ENCODE measurements around the gene P4HA2.

Gene P4HA2

DNA sequence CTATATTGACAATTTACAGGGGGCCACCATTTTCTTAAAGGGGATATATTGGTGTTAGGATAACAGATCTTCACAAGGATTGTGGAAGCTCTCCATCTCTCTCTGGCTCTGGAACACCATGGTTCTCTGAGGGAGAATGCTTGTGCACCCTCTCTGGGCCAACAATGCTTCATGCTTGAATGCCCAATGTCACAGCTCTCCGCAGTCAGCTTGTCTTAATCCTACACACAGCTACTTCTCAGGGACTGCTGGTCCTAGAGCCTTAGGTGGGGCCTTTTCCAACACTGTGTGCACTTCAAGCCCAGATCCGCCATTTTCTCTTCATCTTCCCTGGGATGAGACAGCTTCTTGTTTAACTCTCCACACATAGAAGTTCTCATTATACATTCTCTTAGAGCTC, 22.9 kb upstream of the P4HA2 start:
- no peak for DNase-seq (ENCODE audit: low spot score)

DNA sequence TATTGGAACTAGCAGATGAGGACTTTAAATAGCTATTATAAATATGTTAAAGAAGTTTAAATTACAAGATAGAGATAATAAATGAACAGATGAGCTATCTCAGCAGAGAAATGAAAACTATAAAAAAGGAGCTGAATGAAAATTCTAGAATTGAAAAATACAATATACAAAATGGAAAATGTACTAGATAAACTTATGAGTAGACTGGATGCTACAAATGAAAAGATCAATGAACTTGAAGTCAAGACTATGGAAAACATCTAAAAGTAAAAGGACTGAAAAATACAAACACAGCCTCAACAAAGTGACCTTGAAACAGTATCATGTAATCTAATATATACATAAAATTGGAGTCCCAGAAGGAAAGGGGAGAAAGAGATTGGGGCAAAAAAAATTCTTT, 19.2 kb upstream of the P4HA2 start:
- no peak for DNase-seq (ENCODE audit: low spot score)

DNA sequence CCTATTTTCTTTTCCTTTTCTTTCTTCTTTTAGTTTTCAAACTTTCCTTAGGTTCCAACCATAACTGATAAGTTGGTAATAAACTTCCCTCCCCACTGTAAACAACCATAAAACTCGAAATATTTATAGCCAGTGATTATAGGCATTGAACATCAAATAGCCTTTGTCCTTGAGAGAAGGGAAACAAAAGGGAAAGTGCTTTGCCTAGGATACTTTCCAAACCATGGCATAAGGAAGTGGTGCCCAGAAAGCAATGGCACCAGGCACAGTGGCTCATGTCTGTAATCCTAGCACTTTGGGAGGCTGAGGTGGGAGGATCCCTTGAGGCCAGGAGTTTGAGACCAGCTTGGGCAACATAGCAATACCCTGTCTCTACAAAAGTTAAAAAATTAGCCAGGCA, 17.9 kb upstream of the P4HA2 start:
- DNase-seq (ENCODE audit: low spot score), result no peak

DNA sequence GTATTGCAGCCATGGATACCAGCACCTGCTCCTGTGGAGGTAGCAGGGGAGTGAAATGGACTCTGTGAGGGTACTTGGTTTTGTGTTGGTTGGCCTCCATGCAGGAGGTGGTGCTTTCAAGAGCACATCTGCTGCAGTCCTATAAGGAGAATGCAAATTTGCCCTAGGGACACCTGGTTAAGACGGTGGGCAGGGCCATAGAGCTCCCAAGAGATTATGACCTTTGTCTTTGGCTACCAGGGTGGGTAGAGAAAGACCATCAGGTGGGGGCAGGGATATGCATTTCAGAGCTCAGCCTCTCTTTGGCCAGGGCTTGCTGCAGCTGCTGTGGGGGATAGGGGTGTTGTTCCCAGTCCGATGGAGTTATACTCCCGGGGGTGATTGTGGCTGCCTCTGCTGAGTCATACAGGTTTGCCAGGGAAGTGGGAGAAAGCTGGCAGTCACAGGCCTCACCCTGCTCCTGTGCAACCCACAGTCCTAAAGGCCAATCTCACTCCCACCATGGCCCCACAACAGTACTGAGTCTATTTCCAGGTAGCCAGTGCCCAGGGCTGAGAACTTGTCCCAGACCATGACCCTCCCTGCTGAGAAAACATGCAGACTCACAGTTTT, 15.8 kb upstream of the P4HA2 start:
- no peak for DNase-seq (ENCODE audit: low spot score)

DNA sequence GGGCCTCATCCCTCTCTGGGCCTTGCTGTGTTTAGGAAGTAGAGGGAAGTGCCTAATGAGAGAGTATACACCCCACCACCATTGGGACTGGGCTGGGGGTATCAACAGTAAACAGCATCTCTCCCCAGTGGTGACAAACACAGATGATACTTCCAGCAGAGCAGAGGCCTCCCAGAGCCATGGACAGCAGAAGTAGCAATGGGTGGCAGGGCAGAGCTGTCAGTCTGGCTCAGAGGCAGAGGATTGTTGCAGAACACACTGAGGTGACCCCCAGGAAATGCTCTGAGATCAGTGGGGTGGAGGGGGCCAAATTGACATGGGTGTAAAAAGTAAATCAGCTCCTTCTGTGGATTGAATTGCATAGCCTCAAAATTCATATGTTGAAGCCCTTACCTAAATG, 12.1 kb upstream of the P4HA2 start:
- DNase-seq (ENCODE audit: low spot score), result no peak

DNA sequence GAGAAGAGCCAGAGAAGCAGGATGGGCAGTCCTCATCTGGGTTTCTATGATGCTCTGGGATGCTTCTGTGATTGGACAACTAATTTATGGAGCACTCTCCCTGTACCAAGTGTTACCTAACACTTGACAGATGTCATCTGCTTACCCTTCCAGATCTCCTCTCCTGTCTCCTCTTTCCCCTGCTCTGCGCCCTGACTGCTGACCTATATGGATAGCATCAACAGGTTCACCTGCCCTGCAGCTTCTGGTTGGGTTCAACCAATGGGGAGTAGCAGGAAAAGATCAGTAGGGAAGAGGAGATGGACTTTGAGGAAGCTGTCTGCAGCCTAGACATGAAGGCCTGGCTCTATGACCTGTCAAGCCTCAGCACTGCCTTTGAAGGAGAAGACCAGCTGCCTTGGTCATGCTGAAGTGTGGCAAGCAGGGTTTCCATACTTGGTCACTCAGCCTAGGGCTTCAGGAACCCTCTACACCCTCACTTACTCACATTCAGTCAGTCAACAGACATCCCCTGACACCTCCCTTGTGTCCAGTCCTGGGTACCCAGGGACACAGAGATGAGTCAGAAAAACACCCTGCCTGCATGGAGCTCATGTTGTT, 11.3 kb upstream of the P4HA2 start:
- DNase-seq (ENCODE audit: low spot score), result no peak

DNA sequence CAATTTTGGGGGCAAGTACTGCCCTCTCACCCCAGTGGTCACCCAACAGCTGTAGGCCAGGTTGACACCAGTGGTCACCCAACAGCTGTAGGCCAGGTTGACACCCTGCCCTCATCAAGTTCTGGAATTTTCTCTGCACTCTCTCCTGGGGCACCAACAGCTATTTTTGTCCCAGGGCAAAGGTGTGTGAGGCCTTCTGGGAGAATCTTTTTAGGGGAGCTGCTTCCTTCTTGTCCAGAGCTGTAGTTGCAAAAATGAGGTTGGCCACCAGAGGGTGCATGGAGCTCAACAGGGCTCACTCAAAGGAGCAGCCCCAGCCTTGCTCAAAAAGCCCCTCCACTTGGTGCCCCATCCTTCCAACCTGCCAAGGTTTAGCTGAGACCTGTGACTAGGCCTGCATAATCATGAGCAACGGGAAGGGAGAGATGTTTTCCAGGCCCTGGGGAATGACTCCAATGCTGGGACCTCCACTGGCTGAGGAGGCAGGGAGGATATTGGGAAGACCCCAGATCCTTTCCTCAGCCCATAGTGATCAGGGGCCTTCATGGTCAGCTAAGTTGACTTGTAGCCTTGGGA, 10.6 kb upstream of the P4HA2 start:
- peak; percentile 41 for DNase-seq (ENCODE audit: low spot score)

DNA sequence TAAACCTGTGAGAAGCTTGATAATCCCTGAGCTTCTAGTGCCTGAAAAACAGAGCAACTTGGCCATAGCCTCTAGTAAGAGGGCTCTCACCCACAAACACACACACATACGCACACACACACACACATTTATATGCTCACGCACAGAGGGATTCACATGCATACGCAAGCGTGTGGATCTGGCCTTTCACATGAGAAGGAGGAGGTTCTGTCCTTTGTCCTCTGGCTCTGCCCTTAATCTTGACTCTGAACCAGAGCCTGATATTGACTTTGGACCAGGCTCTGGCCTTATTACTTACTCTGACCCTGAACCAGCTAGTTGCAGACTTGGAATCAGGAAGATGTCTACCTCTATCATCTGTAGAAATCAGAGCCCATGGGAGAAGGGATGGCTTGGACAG, 10.0 kb upstream of the P4HA2 start:
- DNase-seq (ENCODE audit: low spot score), result no peak

DNA sequence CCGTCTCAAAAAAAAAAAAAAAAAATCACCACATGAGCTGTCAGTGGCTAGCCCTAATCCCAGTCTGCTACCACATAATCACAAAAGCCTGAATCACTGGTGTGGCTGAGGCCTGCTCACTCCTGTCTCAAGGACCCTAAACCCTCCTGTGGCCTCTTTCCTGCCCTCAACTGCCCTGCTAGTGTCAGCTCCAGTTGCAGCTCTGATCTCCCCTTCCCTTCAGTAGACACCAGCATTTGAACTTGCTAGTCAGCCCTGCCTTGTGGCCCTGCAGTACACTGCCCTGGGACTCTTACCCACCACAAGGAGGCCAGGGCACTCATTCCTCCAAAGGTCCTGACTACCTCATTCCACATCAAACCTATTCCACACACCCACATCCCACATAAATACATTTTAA, 9.5 kb upstream of the P4HA2 start:
- DNase-seq (ENCODE audit: low spot score), result no peak

DNA sequence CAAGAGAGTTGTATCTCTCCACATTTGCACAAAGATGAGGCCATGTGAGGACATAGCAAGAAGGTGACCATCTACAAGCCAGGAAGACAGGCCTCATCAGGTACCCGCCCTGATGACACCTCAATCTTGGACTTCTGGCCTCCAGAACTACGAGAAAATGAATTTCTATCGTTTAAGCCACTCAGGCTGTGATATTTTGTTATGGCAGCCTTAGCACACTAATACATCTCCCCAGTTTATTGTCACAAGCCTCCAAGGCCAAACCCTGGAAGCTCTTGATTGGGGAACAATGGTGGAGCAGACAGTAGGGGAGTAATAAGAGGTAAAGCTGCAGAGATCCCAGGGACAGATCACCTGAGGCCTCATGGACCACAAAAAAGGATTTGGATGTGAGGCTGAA, 7.7 kb upstream of the P4HA2 start:
- no peak for DNase-seq (ENCODE audit: low spot score)

DNA sequence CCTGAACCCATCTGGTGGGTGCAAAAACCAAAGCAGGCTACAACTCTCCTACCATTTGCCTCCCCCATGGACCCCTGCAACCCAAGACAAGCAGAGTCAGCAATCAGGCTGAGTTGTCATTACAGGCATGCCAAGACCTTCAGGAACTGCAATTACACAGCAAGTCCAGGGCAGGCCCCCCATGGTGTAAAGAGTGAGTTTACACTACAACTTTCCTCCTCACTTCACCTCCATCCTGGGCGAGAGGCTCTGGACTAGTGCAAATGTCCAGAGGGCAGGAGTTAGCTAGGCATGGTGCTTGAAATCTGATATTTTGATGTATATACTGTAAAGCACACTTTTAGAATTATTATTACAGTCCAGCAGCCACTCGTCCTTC, 7.0 kb upstream of the P4HA2 start:
- DNase-seq (ENCODE audit: low spot score), result no peak

DNA sequence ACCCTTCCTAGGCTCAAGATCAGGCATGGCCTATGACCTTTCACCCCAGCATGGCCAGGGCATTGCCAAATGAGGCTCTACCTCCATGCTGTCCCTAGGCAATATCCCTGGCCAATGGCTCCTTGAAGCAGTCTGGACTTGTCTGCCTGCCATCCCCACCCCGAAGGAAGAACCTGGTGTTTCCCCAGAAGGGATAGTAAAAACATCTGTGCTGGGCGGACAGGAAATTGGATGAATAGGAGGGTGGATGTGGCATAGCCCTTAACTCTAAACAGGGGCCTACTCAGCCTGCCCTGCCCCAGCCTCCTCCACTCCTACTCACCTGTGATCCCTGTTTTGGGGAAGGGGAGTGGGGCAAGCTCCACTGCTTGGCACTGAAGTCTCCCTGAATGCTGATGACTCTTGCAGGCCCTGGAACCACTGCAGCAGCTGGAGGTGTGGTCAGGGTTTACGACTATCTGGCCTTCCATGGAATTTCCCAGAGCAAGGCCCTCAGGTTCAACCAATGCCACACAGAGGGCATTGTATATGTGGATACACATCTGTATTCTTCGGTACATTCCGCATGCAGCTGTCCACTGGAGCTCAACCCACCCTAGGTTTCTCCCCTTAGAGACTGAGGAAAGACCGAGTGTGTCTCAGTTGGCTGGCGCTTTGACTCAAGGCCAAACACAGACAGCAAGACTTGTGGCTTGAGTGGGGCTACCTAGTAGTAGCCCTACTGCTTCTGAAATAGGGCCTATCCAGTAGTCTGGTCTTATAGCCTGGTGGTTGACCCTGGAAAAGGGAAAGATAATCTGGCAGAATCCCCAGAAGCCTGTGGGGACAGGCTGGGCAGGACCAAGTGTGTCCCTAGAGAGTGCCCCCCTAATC, 6.4 kb upstream of the P4HA2 start:
- no peak for DNase-seq (ENCODE audit: low spot score)

DNA sequence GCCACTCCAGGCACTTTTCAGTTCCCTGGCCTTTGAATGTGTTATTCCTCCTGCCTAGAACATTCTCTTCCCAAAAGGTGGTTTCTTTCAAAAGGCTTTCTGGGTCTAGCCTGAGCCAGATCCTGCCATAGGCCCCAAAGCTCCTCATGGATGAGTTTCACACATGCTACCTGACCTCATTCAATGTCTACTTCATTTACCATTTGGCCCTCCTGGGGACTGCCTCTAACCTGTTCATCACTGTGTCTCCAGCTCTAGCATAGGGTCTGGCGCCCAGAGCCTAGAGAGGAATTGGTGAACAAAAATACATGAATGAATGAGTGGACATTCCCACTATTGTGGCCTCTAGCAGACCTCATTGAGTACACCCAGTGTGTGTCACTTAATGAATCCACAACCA, 5.4 kb upstream of the P4HA2 start:
- no peak for DNase-seq (ENCODE audit: low spot score)

DNA sequence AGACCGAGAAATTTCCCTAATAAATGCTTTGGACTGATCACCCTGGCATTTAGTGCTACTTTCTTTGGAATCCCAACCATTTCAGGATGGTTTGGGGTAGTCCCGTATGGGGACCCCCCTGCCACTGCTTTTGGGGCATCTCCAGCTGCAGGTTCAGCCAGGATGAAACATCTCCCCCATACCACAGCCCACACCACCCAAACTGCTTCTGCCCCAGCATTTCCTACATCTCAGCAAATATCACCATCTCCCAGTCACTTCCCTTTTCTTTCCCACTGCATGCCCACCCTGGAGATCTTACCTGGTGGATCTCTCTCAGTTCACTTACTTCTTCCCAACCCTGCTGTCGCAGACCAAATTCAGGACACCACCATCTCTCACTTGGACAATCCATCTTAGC, 4.8 kb upstream of the P4HA2 start:
- no peak for DNase-seq (ENCODE audit: low spot score)

DNA sequence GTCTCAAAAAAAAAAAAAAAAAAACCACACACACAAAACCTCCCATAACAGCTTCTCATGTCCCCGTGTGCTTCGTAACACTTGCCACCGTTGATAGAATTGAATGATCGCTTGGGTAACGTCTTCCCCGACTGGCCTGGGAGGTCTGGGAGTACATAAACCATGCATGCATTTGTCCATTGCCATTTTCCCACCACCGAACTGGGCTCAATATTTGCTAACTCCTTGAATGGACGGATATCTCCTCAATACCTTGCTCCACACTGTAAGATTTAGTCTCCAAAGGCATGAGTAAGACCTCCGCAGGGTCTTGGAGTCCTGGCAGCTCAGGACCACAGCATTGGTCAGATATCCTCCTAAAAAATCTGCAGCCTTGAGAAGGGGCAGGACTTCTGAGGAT, 3.2 kb upstream of the P4HA2 start:
- DNase-seq (ENCODE audit: low spot score), result no peak

DNA sequence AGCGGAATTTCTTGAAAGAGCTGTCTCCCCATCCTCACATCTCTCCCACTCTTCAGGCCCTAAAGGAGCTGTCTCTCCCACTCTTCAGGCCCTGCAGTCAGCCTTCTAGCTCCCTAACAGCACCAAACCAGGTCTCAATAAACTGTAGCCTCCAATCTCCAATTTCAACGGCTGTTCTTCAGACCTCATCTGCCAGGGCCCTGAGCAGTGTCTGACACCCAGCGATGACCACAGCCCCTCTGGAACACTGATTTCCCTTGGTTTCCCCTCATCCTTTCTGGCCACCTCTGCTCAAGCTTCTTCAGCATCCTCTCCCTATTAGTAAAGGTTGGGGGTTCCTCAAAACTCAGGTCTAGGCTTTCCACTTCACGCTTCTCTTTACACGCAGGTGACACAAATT, 1.6 kb upstream of the P4HA2 start:
- DNase-seq (ENCODE audit: low spot score), result no peak

DNA sequence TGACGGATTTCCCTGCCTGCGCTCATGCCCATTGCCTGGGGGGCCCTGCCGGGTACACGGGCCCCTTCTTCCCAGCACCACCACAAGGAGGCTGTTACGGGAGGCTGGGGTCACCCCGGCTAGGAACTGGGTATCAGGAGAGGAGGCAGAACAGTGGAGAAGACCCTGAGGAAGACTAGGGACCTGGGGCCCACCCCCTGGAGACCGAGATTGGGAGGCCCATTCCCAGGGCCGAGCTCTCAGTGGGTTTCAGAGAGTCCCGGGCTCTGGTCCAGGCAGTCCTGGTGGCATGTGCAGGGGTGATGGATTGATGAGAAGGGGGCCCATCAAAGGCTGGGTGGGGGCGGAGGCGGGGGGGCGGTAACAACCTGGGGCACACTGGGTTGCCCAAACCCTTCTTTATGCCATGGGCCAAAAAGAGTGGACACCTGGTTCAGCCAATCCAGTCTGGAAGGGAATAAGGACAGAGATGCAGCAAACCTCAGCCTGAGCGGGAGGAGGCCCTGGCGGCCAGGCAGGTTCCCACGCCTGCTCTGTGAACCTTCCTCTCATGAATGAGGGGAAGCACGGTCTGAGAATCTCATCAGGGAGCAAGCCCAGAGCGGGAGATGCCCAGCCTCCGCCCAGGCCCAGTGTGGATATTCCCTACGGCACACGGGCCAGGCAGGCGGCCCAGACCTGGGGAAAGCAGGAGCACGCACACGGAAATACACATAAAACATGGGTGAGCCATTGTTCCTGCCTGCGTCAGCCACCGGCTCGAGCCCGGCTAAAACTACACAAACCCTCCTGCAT, 785 bp upstream of the P4HA2 start:
- no peak for DNase-seq (ENCODE audit: low spot score)

DNA sequence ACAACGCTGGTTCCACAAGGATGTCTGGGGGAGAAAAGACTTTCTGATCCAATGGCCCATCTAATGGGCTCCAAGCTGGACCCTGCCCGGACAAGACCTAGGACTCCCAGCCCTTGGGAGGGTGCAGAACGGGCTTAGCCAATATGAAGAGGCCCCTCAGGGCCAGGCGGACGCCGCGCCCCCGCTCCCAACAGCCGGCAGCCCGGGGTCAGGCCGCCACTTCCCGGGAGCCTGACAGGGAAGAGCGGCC, 493 bp downstream of the P4HA2 start:
- DNase-seq (ENCODE audit: low spot score), result no peak

DNA sequence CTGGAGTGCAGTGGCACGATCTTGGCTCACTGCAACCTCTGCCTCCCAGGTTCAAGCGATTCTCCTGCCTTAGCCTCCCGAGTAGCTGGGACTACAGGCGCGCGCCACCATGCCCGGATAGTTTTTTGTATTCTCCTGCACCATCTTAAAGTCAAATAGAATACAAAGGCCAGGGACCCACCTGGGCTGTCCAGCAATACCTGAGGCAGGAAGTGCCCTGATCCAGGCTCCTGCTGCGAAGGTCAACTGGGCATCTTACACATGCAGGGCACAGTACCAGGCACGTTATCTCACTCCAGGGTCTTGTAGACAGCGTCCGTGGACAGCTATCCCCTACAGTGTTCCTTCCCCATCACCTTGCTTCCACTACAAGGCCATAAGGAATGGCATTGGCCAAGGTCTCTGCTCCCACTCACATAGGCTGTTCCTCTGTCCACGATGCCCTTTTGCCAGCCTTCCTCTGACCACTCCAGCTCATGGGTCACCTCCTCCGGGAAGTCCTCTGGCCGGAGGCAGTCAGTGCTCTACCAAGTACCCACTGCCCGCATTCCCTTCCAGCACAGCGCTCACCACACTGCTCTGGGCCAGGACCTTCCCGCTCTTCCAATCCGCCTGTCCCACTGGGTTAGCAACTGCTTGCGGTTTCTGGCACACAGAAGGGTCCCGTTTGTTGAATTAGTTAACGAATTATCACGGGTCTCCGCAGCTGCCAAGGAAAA, 978 bp downstream of the P4HA2 start:
- no peak for DNase-seq (ENCODE audit: low spot score)

DNA sequence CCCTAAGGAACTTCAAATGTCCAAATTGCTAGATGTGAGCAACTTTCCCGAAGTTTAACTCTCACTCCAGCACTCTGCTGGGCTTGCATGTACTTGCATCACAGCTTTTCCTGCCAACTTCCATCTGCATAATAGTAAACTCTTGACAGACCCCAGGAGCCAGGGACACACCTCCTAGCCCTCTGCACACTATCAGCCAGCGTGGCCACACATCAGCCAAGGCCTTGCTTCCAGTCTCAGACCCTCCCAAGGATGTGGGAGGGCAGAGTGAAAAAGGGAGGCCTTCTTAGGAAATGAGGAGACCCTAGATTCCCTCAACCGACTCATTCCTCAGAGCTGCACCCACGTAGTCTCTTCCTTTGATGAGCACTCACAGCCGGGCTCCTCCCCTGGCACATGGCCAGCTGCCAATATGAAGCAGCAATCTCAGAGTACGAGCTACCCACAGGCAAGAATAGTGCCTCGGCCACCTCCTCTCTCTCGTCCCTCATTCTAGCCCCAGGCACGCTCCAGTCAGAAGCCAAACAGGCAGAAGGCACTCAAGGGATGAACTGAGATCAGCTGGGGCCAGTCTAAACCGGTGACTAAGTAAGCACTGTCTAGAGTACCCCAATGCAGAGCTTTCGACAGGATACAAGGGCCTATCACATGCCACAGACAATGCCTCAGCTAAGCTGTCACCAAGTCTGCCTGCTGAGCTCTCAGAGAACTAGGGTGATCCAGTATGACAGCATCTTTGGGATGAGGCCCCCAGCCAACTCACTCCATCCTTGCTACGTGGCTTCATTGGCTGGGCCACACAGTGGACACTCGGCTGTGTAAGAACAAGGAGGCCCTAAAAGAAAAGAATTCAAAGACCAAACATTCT, 2.3 kb downstream of the P4HA2 start:
- DNase-seq (ENCODE audit: low spot score), result no peak

DNA sequence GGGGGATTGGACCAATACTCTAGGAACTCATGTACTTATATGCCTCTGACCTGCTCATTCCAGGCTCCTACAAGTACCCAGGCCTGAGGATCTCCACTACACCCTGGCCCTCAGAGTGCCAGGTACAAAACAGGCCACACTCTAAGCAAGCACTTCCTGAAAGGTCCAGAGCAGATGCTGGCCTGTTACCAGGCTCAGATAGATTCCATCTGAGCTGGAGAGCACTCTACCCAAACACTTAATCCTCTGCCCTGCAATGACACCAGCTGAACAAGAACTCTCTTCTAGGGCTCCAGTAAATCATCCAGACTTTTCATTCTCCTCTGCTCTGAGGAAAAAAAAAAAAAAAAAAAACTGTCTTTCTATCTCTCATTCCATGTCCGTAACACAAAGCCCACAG, 2.9 kb downstream of the P4HA2 start:
- no peak for DNase-seq (ENCODE audit: low spot score)

Measured in pons (tissue), 1 donor.